T-helper 2 cell treated with Interferon-gamma antibody and Interleukin-4, amounts not matched to agents 5 μg/mL and 100 μg/mL, for 36 hours (primary cell): ENCODE results near the gene NCEH1.
"Not testable (repeated sequence)": the region's sequence is repeated elsewhere in the genome, so short reads cannot be mapped to it uniquely, and the experiment has no call there.

ENCODE experiments used
- DNase-seq: peaks from one replicate; pipeline ENCODE4 v3.0.0; 2021; ENCODE audit warnings: low spot score
- H3K27ac Mint-ChIP-seq: one replicate; pipeline ENCODE4 v1.8.0; 2021; ENCODE audit warnings: mild to moderate bottlenecking, mixed read lengths
- H3K27me3 Mint-ChIP-seq: one replicate; pipeline ENCODE4 v1.8.0; 2021; ENCODE audit warnings: low read depth, mixed read lengths
- H3K36me3 Mint-ChIP-seq: one replicate; pipeline ENCODE4 v1.8.0; 2021; ENCODE audit warnings: low read depth, mixed read lengths
- H3K4me1 Mint-ChIP-seq: one replicate; pipeline ENCODE4 v1.8.0; 2021; ENCODE audit warnings: low read depth, mixed read lengths
- H3K4me3 Mint-ChIP-seq: one replicate; pipeline ENCODE4 v1.8.0; 2022; ENCODE audit warnings: mild to moderate bottlenecking, moderate library complexity, mixed read lengths
- H3K9me3 Mint-ChIP-seq: one replicate; pipeline ENCODE4 v1.8.0; 2021; ENCODE audit warnings: mixed read lengths

The NCEH1 gene

DNA sequence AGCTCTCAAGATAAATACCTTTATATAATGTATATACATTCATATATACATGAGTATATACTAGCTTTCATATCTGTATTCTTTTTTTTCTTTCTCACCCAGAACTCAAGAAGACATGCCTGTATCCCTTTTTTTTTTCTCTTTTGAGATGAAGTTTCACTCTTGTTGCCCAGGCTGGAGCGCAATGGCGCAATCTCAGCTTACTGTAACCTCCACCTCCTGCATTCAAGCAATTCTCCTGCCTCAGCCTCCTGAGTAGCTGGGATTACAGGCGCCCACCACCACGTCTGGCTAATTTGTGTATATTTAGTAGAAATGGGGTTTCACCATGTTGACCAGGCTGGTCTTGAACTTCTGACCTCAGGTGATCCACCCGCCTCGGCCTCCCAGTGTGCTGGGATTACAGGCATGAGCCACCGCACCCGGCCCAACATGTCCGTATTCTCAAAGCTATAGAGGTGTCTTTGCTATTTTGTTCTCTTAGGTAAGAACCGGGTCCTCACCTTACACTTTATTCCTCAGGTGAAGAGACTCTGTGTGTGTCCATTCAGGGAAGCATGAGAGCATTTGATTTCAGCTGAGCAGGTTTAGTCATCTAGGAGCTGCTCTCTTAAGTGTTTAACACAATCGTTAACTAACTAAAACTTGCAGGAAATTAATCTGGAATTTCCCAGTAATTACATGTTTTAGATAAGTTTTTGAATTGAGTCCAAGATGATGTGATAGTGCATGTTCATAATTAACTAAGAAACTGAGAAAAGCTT lies 115.8 kb downstream of the NCEH1 start:
- Mint-ChIP-seq H3K36me3 (peaks cover 11% of the 10 kb centered on the region), H3K4me3 (peak overlapping the region; percentile 72)

DNA sequence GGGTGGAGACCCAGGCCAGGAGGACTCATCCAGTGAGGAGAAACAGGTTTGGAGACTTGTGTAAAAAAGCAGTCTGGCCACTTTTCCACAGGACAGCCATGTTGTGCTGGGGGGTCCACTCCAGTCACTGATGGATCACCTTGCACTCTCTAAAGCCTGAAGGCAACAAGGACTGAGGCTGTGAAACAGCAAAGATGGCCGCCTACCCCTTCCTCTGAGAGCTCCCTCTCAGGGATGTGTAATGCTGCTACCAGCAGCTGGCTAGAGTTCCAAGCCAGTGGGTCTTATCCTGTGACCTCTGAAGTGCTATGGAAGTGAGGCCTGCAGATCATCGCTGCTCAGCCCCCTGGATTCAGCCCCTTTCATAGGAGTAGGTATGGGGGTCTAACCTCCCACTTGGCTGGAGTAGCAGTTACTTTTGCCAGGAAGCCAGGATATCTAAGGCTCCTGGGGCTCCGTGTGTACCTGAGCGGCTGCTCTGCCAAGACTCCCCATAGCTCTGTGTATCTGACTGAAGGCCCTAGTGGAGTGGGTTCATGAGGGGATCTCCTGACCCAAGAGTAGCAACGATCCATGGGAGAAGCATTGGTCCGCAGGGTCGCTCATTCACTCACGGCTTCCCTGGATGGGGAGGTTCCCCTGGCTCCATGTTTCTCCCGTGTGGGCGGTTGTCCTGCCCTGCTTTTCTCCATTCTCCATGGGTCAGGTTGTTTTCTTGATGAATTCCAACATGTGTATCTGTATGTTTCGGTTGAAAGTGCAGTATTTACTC lies 117.8 kb downstream of the NCEH1 start:
- Mint-ChIP-seq H3K27ac (no peak overlapping the region), H3K27me3 (no peaks in the 10 kb centered on the region), H3K9me3 (peaks cover 24% of the 10 kb centered on the region), H3K4me1 (peaks cover 68% of the 10 kb centered on the region), H3K36me3 (peaks cover 23% of the 10 kb centered on the region), H3K4me3 (peak overlapping the region; percentile 17)
- DNase-seq, result no peak

More for the DNA sequence above, 115.8 kb downstream of the NCEH1 start:
- not testable (repeated sequence) for H3K9me3 Mint-ChIP-seq, DNase-seq, H3K27me3 Mint-ChIP-seq
- H3K4me1 Mint-ChIP-seq, result peaks cover 58% of the 10 kb centered on the region
- H3K27ac Mint-ChIP-seq, result peak overlapping the region; percentile 42

DNA sequence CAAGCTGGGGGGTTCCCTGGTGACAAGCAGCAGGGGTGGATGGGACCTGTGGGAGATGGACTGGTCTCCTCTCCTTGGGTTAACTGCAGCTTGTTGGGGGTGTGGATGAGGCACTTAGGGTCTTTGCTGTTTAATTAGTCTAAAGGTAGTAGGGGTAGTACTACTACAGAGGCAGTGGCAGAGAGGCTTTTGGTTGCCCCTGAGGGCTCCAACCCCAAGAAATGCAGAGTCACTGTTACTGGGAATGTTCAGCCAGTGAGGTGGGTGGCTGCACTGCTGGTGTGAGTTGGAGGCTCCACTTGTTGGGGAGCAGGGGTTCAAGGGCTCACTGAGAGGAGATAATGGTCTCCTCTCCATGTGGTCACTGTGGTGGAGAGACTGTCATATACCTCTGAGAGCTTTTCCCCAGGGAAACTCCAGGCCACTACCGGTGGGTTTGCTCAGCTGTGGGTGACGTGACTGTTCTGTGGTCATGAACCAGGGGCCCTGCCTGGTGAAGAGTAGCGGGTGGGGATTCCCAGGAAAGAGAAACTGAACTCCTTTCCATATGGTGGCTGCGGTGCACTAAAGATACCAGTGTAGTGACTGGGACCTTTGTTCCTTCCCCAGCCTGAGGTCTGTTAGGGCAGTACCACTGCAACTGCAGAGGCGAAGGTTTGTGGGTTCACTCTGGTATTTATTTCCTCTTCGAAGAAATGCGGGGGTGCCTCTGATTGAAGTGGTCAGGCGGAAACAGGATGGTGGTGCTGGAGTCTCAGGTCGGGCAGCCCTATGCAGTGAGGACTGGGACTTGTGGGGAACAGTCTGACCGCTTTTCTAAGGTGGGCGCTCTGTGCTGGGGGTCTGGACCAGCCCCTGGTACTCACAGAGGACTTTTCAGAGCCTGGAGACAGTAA lies 118.7 kb downstream of the NCEH1 start:
- H3K27me3 Mint-ChIP-seq, result no peaks in the 10 kb centered on the region
- peak overlapping the region; percentile 56 for H3K4me3 Mint-ChIP-seq
- H3K36me3 Mint-ChIP-seq, result peaks cover 25% of the 10 kb centered on the region
- DNase-seq, result peak; percentile 96
- peak overlapping the region; percentile 84 for H3K27ac Mint-ChIP-seq
- peaks cover 75% of the 10 kb centered on the region for H3K4me1 Mint-ChIP-seq
- peaks cover 28% of the 10 kb centered on the region for H3K9me3 Mint-ChIP-seq

DNA sequence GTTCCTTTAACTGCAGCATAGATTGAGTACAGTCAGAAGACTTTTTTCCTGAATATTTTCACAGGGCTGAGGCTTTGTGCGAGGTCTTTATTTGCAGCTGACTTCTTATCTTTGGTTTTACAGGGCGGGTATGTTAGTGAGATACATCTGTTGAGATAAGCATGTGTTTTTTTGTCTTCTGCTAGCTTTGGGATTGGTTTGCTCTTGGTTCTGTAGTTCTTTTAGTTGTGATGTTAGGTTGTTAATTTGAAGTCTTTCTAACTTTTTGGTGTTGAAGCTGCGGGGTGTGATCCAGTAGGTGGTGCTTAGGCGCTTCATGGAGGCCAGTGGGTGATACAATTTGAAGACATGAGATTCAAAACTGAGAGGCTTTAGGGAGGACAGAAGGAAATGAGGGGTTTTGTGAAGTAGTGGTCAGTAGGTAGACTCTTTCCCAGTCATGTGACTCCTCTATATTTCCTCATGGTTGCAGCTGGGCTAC lies 119.7 kb downstream of the NCEH1 start:
- no peak for DNase-seq
- no peaks in the 10 kb centered on the region for H3K27me3 Mint-ChIP-seq
- H3K27ac Mint-ChIP-seq, result peak overlapping the region; percentile 84
- H3K36me3 Mint-ChIP-seq, result peaks cover 25% of the 10 kb centered on the region
- peak overlapping the region; percentile 62 for H3K4me3 Mint-ChIP-seq
- peaks cover 79% of the 10 kb centered on the region for H3K4me1 Mint-ChIP-seq
- peaks cover 28% of the 10 kb centered on the region for H3K9me3 Mint-ChIP-seq

DNA sequence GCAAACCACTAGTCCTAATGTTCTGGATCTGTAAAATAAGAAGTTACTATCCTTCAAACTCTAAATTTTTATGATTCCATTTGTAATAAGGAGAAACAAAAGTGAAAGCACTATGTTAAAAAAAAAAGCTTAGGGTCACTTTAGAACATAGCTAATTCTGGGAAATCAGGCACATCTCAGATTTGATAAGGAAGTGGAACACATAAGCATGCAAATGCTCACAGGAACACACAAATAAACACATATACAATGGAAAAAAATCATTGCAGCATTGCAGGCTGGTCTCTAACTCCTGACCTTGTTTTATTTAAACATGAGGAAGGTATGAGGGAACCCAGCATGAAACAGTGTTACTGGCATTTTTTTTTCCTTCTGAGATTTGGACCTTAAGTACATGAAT lies 124.4 kb downstream of the NCEH1 start:
- DNase-seq, result no peak
- H3K4me3 Mint-ChIP-seq, result peak overlapping the region; percentile 36
- peaks cover 87% of the 10 kb centered on the region for H3K4me1 Mint-ChIP-seq
- peaks cover 33% of the 10 kb centered on the region for H3K9me3 Mint-ChIP-seq
- H3K27me3 Mint-ChIP-seq, result no peaks in the 10 kb centered on the region
- H3K27ac Mint-ChIP-seq, result peak overlapping the region; percentile 44
- H3K36me3 Mint-ChIP-seq, result peaks cover 35% of the 10 kb centered on the region

DNA sequence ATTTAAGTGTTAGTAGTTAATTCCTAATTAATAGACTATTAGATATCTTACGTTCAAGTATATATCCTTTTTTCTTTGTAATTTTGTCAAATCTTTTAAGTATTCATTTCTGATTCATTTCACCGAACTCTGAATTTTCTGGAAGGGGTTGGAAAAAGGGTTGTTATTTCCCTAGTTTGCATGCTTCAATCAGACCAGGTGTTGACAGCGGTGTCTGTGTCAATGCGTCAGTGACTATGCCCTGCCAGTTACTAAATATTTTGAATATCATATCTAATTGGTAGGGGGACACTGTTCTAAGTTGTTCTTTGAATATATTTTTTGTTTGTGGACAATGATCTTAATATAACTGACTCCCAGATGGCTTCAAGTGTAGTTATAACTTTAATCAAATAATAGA lies 124.9 kb downstream of the NCEH1 start:
- H3K4me1 Mint-ChIP-seq, result peaks cover 87% of the 10 kb centered on the region
- H3K27me3 Mint-ChIP-seq, result no peaks in the 10 kb centered on the region
- no peak overlapping the region for H3K27ac Mint-ChIP-seq
- DNase-seq, result no peak
- H3K36me3 Mint-ChIP-seq, result peaks cover 33% of the 10 kb centered on the region
- H3K9me3 Mint-ChIP-seq, result peaks cover 32% of the 10 kb centered on the region
- peak overlapping the region; percentile 36 for H3K4me3 Mint-ChIP-seq

DNA sequence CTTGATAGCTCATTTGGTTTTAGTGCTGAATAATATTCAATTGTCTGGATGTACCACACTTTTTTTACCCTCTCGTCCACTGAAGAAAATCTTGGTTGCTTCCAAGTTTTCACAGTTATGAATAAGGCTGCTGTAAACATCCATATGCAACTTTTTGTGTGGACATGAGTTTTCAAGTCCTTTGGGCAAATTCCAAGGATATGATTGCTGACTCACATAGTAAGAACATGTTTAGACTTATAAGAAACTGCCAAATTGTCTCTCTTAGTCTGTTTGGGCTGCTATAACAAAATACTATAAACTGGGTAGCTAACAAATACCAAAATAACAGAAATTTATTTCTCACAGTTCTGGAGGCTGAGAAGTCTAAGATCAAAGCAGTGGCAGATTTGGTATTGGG lies 128.2 kb downstream of the NCEH1 start:
- Mint-ChIP-seq H3K36me3 (peaks cover 19% of the 10 kb centered on the region), H3K4me1 (peaks cover 97% of the 10 kb centered on the region), H3K27ac (peak overlapping the region; percentile 24), H3K4me3 (peak overlapping the region; percentile 52), H3K9me3 (peaks cover 6% of the 10 kb centered on the region), H3K27me3 (no peaks in the 10 kb centered on the region)
- no peak for DNase-seq

DNA sequence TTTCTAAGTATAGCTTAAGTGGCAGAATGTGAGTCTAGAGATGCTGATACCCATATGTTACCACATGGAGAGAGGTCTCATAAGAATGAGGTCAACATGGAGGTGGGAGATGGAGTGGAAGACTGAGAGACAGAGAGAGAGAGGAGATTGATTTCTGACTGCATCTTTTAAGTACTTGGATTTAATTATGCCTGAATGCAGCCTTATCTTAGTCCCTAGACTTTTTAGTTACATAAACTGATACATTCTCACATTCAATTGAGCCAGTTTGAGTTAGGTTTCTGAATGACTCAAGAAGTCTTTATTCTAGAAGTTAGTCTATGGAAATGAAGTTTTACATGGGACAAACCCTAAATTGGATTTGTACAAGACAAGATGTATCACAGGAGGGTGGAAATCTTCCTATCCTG lies 129.1 kb downstream of the NCEH1 start:
- Mint-ChIP-seq H3K9me3 (peaks cover 14% of the 10 kb centered on the region), H3K36me3 (peaks cover 25% of the 10 kb centered on the region), H3K27me3 (no peaks in the 10 kb centered on the region), H3K4me1 (peaks cover 99% of the 10 kb centered on the region), H3K4me3 (peak overlapping the region; percentile 81), H3K27ac (peak overlapping the region; percentile 89)
- no peak for DNase-seq

DNA sequence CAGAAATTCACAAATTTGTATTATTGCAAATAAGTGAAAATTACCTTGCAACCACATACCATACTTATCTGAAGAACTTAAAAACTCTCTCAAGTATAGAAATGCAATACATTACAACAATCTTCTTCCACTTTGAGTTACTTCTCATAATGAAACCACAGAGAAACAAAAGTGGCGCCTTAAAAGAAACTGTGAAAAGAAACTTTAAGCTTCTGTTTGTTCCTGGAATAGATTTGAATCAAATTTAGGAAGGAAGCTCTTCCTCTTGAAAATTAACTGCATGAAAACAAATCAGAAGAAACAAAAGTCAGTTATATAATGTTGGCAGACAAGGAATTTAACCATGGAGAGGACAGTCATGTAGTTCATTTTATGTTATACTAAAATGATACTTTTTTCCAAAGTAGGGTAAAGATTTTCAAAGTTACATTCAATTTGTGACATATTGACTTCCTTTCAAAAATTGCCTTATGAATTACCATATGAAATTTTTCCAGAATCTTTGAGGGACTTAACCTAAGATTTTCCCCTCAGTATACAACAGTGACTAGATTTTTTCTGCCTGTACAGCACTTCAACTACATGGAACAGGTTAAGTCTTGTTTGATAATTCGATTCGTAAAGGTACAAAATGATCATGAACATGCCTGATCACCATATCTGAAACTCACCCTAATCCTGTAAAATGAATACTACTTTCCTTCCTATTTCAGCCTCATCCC lies 130.0 kb downstream of the NCEH1 start:
- Mint-ChIP-seq H3K4me3 (peak overlapping the region; percentile 81), H3K27me3 (no peaks in the 10 kb centered on the region), H3K9me3 (peaks cover 14% of the 10 kb centered on the region), H3K4me1 (peaks cover 90% of the 10 kb centered on the region), H3K27ac (peak overlapping the region; percentile 89), H3K36me3 (peaks cover 30% of the 10 kb centered on the region)
- no peak for DNase-seq
